HepG2 (cell line): ENCODE results near the gene ACTR3. TPM values are rescaled to one million over a fixed set of nuclear protein-coding genes. Genes with fewer than 3 reads are reported as not detected.

Source experiments
- CREB1 ChIP-seq, 2 experiments: fragments of 450-650 bp in 1 of 2; IDR thresholded peaks; 2 replicates each; pipeline ENCODE4 v1.6.1; 2016 to 2017; ENCODE audit warnings: control low read depth in 1 of 2, mild to moderate bottlenecking in 1 of 2, missing compliant biosample characterization in 1 of 2, missing genetic modification characterization in 1 of 2
- EEA1 ChIP-seq: sonication (generic); formaldehyde crosslinking; IDR thresholded peaks from 2 replicates; pipeline ENCODE4 v1.5.1; 2020; ENCODE audit warnings: mild to moderate bottlenecking, missing genetic modification reagents, borderline replicate concordance
- ERF ChIP-seq: IDR thresholded peaks from 2 replicates; pipeline ENCODE4 v1.6.1; 2018; ENCODE audit warnings: missing biosample characterization, missing genetic modification reagents
- EZH2 ChIP-seq: conservative IDR thresholded peaks from 2 replicates; pipeline ENCODE4 v1.6.1; 2012; ENCODE audit warnings: mild to moderate bottlenecking, low read depth, low read length, moderate library complexity
- HNRNPH1 ChIP-seq: fragments of 200-400 bp; formaldehyde crosslinking; optimal IDR thresholded peaks from 2 replicates; pipeline ENCODE3; 2017; ENCODE audit warnings: mild to moderate bottlenecking, low read depth, low read length
- KDM4B ChIP-seq: sonication (generic); formaldehyde crosslinking; IDR thresholded peaks from 2 replicates; pipeline ENCODE4 v1.4.0; 2020; ENCODE audit warnings: missing genetic modification reagents
- MIER2 ChIP-seq: IDR thresholded peaks from 2 replicates; pipeline ENCODE4 v1.6.1; 2016; ENCODE audit warnings: missing biosample characterization, missing genetic modification reagents
- MLLT10 ChIP-seq: sonication (generic); formaldehyde crosslinking; IDR thresholded peaks from 2 replicates; pipeline ENCODE4 v1.4.0; 2020; ENCODE audit warnings: missing genetic modification reagents
- RAD21 ChIP-seq: fragments of 450-650 bp; formaldehyde crosslinking; IDR thresholded peaks from 2 replicates; pipeline ENCODE4 v1.5.0; 2020; ENCODE audit warnings: mild to moderate bottlenecking
- RORA ChIP-seq: sonication (generic); formaldehyde crosslinking; IDR thresholded peaks from 2 replicates; pipeline ENCODE4 v1.5.0; 2020; ENCODE audit warnings: mild to moderate bottlenecking, missing genetic modification reagents, moderate library complexity
- RXRA ChIP-seq: sonication (generic); formaldehyde crosslinking; IDR thresholded peaks from 2 replicates; pipeline ENCODE4 v1.5.1; 2020; ENCODE audit warnings: missing genetic modification reagents
- SCMH1 ChIP-seq: sonication (generic); formaldehyde crosslinking; IDR thresholded peaks from 2 replicates; pipeline ENCODE4 v1.9.0; 2021; ENCODE audit warnings: missing genetic modification reagents, mild to moderate bottlenecking, borderline replicate concordance
- SETDB1 ChIP-seq: sonication (generic); formaldehyde crosslinking; IDR thresholded peaks from 2 replicates; pipeline ENCODE4 v1.5.1; 2020; ENCODE audit warnings: missing genetic modification reagents, mild to moderate bottlenecking, borderline replicate concordance
- TCF12 ChIP-seq, 2 experiments: fragments of 450-650 bp in 1 of 2; sonication (generic) in 1 of 2; formaldehyde crosslinking in 1 of 2; IDR thresholded peaks; 2 replicates each; pipeline versions ENCODE4 v1.6.1 to v1.8.0; 2017 to 2022; ENCODE audit warnings: antibody characterized with exemption in 1 of 2, mild to moderate bottlenecking in 1 of 2, missing genetic modification reagents in 1 of 2, moderate library complexity in 1 of 2
- THYN1 ChIP-seq: sonication (generic); formaldehyde crosslinking; IDR thresholded peaks from 2 replicates; pipeline ENCODE4 v1.8.1; 2023; ENCODE audit warnings: low read depth, mild to moderate bottlenecking, moderate library complexity, missing genetic modification reagents, borderline replicate concordance
- polyA plus RNA-seq, 8 experiments: library from polyadenylated mRNA; depleted of rRNA in 3 of 8; stranded (reverse) in 7 of 8; unstranded in 1 of 8; fragments of >200 nt; fragmentation: Illumina TruSeq in 4 of 8; extraction: Trizol in 4 of 8; gene quantifications; 2 replicates each; pipeline versions ENCODE4 v1.2.1 to v1.2.3, GENCODE V29; 2011 to 2016; ENCODE audit warnings: low read depth in 4 of 8, missing spikeins in 1 of 8, mixed read lengths in 1 of 8; ENCODE audit not compliant: insufficient read depth in 1 of 8
- total RNA-seq, 5 experiments: library from RNA; depleted of rRNA; stranded (reverse); fragments of >200 nt; fragmentation: Illumina TruSeq; extraction: Trizol; gene quantifications; 2 replicates each; pipeline ENCODE4 v1.2.3, GENCODE V29; 2016; ENCODE audit warnings: low read depth in 1 of 5
- TF ChIP-seq, protein P1 (sequence below): sonication (generic); formaldehyde crosslinking; IDR thresholded peaks from 2 replicates; pipeline ENCODE4 v1.4.0; 2020; ENCODE audit warnings: missing genetic modification reagents
- TF ChIP-seq, protein P2 (sequence below): sonication (generic); formaldehyde crosslinking; conservative IDR thresholded peaks from 2 replicates; pipeline ENCODE4 v1.4.0; 2020; ENCODE audit warnings: missing genetic modification reagents
- TF ChIP-seq, protein P3 (sequence below): sonication (generic); formaldehyde crosslinking; IDR thresholded peaks from 2 replicates; pipeline ENCODE4 v1.4.0; 2020; ENCODE audit warnings: missing genetic modification reagents
- TF ChIP-seq, protein P4 (sequence below): sonication (generic); formaldehyde crosslinking; IDR thresholded peaks from 2 replicates; pipeline ENCODE4 v1.5.1; 2020; ENCODE audit warnings: mild to moderate bottlenecking, missing genetic modification reagents
- TF ChIP-seq, protein P5 (sequence below): sonication (generic); formaldehyde crosslinking; IDR thresholded peaks from 2 replicates; pipeline ENCODE4 v1.8.1; 2023; ENCODE audit warnings: mild to moderate bottlenecking, missing genetic modification reagents, borderline replicate concordance
- TF ChIP-seq, protein P6 (sequence below): IDR thresholded peaks from 2 replicates; pipeline ENCODE4 v1.6.1; 2016; ENCODE audit warnings: control low read depth

The ACTR3 gene
- total and polyA plus RNA-seq, 2 of the 13 experiments (the other 11 are each of a cell fraction or from before 2014, with no cell fraction given): 123 to 225 TPM

DNA sequence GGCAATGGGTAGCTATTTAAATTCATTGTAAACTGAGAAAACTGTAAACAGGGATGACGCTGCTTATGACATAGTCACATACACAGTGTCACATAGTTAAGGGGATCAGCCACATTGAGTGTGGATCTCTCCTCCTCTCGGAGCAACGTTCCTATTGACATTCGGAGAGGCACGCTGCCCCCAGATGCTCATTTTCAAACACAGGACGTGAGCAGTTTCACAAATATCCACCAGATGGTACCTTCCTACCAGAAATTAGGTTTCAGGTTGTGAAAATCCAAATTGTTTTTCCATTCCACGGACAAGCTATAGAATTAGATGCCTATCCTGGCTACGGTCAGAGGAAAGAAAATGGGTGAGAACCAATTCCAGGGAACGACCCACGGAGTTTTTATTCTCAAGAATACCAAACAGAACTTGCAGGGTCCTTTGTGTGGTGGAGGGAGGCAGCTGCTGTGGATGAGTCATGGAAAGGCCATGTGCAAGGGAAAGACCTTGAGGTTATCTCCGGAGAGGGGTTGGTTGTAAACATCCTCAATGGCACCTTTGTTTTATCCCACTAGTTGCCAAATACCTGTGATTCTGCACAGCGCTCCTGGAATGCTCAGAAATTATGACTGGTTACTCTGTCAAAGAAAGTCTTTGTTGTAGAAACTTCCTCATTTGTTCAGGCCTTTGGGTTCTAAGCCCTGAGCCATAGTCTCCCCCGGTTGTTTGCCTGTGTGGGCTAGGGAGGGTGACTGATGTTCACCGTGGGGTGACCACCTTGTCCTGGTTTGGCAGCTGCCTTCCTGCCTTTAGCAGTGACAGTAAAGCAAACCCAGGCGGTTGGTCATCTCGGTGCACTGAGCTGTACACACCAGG, 88.0 kb downstream of the ACTR3 start (continued):
- TF ChIP-seq, protein P1, sequence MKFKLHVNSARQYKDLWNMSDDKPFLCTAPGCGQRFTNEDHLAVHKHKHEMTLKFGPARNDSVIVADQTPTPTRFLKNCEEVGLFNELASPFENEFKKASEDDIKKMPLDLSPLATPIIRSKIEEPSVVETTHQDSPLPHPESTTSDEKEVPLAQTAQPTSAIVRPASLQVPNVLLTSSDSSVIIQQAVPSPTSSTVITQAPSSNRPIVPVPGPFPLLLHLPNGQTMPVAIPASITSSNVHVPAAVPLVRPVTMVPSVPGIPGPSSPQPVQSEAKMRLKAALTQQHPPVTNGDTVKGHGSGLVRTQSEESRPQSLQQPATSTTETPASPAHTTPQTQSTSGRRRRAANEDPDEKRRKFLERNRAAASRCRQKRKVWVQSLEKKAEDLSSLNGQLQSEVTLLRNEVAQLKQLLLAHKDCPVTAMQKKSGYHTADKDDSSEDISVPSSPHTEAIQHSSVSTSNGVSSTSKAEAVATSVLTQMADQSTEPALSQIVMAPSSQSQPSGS (CRISPR knock-in tag): peak; percentile 65; the same call in 1 of the 2 replicates
- TF ChIP-seq CREB1 (IDR thresholded peaks at IDR 0.05) (peak; percentile 93), CREB1 (CRISPR knock-in tag; IDR thresholded peaks at IDR 0.05) (peak; percentile 86), EZH2 (no peak), ERF (peak; percentile 86), SETDB1 (peak; percentile 60; the same call in 1 of the 2 replicates), RAD21 (CRISPR knock-in tag) (peak; percentile 86), EEA1 (CRISPR knock-in tag) (no peak), MIER2 (CRISPR knock-in tag) (peak; percentile 64; the same call in 1 of the 2 replicates), SCMH1 (CRISPR knock-in tag) (no peak), MLLT10 (CRISPR knock-in tag) (no peak), THYN1 (CRISPR knock-in tag) (no peak), RXRA (peak; percentile 97), RORA (CRISPR knock-in tag) (peak; percentile 85; the same call in 1 of the 2 replicates), HNRNPH1 (peak; percentile 63), KDM4B (peak; percentile 87), TCF12 (IDR thresholded peaks at IDR 0.05) (no peak), TCF12 (CRISPR knock-in tag; IDR thresholded peaks at IDR 0.05) (peak; percentile 97)
- TF ChIP-seq, protein P2, sequence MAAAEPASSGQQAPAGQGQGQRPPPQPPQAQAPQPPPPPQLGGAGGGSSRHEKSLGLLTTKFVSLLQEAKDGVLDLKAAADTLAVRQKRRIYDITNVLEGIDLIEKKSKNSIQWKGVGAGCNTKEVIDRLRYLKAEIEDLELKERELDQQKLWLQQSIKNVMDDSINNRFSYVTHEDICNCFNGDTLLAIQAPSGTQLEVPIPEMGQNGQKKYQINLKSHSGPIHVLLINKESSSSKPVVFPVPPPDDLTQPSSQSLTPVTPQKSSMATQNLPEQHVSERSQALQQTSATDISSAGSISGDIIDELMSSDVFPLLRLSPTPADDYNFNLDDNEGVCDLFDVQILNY (CRISPR knock-in tag): 0 out of 2 replicates have a peak, but pooled peaks have one; percentile 26
- TF ChIP-seq, protein P3, sequence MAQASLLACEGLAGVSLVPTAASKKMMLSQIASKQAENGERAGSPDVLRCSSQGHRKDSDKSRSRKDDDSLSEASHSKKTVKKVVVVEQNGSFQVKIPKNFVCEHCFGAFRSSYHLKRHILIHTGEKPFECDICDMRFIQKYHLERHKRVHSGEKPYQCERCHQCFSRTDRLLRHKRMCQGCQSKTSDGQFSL: no peak
- TF ChIP-seq, protein P4, sequence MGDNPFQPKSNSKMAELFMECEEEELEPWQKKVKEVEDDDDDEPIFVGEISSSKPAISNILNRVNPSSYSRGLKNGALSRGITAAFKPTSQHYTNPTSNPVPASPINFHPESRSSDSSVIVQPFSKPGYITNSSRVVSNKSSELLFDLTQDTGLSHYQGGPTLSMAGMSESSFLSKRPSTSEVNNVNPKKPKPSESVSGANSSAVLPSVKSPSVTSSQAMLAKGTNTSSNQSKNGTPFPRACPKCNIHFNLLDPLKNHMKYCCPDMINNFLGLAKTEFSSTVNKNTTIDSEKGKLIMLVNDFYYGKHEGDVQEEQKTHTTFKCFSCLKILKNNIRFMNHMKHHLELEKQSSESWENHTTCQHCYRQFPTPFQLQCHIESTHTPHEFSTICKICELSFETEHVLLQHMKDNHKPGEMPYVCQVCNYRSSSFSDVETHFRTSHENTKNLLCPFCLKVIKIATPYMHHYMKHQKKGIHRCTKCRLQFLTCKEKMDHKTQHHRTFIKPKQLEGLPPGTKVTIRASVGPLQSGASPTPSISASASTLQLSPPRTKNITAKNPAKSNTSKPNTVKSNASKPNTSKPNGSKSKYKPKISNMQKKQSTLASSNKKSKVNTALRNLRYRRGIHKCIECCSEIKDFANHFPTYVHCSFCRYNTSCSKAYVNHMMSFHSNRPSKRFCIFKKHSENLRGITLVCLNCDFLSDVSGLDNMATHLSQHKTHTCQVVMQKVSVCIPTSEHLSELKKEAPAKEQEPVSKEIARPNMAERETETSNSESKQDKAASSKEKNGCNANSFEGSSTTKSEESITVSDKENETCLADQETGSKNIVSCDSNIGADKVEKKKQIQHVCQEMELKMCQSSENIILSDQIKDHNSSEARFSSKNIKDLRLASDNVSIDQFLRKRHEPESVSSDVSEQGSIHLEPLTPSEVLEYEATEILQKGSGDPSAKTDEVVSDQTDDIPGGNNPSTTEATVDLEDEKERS (CRISPR knock-in tag): no peak; the same call in 1 of the 2 replicates
- TF ChIP-seq, protein P5, sequence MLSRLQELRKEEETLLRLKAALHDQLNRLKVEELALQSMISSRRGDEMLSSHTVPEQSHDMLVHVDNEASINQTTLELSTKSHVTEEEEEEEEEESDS (CRISPR knock-in tag): 0 out of 2 replicates have a peak, but pooled peaks have one; percentile 7
- TF ChIP-seq, protein P6, sequence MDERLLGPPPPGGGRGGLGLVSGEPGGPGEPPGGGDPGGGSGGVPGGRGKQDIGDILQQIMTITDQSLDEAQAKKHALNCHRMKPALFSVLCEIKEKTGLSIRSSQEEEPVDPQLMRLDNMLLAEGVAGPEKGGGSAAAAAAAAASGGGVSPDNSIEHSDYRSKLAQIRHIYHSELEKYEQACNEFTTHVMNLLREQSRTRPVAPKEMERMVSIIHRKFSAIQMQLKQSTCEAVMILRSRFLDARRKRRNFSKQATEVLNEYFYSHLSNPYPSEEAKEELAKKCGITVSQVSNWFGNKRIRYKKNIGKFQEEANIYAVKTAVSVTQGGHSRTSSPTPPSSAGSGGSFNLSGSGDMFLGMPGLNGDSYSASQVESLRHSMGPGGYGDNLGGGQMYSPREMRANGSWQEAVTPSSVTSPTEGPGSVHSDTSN (CRISPR knock-in tag): 0 out of 2 replicates have a peak, but pooled peaks have one; percentile 53
